GM21619 (cell line): Measurements from ENCODE around the gene UNC5A.

ENCODE experiments used
- ATAC-seq: cut with Tn5 transposase; IDR thresholded peaks from one replicate; pipeline ENCODE4 v1.9.1; 2021; ENCODE audit not compliant: unreplicated experiment

Gene UNC5A

GRCh38 chr5:176810081-176810597, at the start of gene UNC5A:
TSS of gene UNC5A (plus strand) at chr5:176810559. CDS start at chr5:176810751, 192 bp downstream.
- ATAC-seq: no peak

DNA sequence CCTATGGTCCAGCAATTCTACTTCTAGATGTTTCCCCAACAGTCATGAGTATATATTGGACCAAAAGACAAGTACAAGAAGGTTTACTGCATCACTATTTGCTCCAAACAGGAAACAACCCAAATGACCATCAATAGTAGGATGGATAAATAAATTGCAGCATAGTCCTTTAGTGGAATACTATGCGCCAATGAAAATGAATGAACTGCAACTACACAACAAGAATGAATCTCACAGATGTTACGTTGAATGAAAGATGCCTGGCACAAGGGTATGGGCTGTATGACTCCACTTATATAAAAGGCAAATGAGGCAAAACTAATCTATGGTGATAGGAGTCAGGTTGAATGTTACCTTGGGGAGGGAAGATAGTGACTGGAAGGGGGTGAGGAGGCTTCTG, 48.6 kb upstream of the UNC5A start:
- no peak for ATAC-seq

DNA sequence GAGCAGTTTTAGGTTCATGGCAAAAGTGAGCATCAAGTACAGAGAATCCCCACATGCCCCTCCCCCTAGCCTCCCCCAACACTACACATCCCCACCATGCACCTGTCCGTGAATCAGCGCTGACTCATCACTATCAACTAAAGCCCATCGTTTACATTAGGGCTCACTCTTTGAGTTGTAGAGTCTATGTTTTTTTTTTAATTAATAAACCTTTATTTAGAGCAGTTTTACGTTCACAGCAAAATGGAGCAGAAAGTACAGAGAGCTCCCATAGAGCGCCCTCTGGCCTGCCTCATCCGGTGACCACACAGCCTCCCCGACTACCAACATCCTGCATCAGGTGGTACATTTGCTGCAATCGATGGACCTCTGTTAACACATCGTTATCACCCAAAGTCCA, 47.9 kb upstream of the UNC5A start:
- no peak for ATAC-seq

DNA sequence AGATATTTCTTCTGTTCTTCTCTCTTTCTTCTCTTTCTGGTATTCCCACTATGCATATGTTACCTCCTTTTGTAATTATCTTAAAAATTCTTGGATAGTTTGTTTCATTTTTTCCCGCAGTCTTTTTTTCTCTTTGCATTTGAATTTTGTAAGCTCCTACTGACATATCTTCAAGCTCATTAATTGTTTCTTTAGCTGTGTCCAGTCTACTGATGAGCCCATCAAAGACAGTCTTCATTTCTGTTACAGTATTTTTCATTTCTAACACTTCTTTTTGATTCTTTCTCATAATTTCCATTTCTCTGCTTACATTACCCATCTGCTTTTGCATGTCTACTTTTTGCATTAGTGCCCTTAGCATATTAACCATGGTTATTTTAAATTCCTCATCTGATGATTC, 44.7 kb upstream of the UNC5A start:
- ATAC-seq: no peak

DNA sequence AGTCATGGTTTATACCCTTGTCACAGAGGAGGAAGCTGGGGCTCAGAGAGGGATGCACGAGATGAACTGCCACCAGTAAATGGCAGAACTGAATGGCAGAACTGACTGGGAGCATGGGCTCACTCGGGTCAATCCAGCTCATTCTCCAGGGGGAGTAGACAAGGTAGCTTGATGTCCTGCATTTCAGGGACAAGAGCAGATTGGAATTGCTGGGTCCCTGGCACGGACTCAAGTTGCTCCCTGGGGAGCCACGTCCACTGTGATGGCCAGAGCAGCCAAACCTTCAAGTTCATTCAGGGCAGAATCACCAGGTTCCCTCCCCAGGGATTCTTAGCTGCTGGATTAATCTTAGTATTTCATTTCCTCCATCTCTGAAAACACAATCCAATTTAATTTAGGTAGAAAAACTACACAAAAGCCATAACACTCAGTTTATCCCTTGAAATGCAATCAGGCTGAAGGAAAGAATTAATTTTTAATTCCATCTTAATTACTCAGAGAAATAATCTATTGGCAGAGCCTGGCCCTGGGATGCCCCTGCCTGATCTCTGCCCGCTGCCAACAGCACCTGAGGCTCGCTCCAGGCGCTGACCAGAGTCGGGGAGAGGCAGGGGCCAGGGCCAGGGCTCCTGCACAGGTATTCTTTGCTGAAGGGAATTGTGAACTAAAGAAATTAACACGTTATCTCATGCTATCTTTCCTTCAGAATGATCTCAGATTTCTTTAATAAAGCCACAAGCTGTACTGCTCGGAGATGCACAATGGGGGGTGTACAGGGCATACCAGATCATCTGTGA, 42.0 kb upstream of the UNC5A start:
- no peak for ATAC-seq

- no peak for ATAC-seq
Measured at GRCh38 chr5:176769911-176770310, 40.4 kb upstream of the UNC5A start.

GRCh38 chr5:176770431-176770830, 39.9 kb upstream of the UNC5A start:
- ATAC-seq: no peak

DNA sequence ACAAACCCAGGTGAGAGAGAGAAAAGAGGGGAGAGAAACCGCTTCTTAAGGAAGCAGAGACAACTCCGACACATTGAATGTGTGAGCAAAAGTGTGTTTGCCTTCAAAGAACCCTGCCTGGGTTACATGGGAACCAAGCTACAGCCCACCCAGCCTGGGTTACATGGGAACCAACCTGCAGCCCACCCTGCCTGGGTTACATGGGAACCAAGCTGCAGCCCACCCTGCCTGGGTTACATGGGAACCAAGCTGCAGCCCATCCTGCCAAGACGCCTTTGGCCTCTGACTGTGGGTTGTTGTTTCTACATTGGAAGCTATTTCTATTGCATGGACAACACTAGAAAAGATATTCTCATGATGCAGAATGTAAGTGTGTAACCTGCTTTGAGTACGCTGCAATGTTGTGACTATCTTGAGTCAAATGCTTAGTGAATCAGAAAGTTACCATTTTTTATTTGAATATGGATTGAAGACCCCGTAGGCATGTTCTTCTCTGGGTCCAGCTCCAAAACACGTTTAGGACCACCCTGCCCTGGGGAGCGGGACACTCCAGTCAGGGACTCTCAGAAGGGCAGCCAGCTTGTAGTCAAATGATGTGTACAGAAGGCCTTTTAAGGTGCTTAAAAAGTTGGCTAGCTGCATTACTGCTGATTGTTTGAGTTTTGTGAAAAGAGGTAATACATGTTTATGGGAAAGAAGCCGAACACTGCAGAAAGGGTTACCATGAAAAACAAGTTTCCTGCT, 39.1 kb upstream of the UNC5A start:
- ATAC-seq: no peak

DNA sequence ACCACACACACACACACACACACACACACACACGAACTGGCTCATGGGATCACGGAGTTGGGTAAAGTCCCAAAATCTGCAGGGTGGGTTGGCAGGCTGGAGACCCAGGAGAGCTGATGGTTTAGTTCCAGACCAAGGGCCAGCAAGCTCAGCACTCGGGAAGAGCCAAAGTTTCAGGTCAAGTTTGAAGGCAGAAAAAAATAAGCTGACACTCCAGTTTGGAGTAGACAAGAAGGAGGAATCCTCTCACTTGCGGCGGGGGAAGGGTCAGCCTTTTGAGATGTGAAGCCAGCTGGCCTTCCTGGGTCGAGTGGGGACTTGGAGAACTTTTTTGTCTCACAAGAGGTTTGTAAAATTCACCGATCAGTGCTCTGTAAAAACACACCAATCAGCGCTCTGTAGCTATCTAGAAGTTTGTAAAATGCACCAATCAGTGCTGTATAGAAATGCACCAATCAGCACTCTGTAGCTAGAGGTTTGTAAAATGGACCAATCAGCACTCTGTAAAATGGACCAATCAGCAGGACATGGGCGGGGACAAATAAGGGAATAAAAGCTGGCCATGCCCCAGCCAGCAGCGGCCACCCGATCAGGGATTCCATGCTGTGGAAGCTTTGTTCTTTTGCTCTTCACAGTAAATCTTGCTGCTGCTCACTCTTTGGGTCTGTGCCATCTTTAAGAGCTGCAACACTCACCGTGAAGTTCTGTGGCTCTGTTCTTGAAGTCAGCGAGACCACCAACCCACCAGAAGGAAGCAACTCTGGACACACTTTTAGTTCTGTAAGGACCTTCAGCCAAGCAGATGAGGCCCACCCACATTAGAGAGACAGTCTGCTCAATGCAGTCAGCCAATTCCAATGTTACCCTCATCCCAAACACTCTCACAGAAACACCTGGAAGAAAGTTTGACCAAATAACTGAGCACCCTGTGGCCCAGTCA, 37.8 kb upstream of the UNC5A start:
- no peak for ATAC-seq

GRCh38 chr5:176773408-176774035, 36.8 kb upstream of the UNC5A start:
- no peak for ATAC-seq

DNA sequence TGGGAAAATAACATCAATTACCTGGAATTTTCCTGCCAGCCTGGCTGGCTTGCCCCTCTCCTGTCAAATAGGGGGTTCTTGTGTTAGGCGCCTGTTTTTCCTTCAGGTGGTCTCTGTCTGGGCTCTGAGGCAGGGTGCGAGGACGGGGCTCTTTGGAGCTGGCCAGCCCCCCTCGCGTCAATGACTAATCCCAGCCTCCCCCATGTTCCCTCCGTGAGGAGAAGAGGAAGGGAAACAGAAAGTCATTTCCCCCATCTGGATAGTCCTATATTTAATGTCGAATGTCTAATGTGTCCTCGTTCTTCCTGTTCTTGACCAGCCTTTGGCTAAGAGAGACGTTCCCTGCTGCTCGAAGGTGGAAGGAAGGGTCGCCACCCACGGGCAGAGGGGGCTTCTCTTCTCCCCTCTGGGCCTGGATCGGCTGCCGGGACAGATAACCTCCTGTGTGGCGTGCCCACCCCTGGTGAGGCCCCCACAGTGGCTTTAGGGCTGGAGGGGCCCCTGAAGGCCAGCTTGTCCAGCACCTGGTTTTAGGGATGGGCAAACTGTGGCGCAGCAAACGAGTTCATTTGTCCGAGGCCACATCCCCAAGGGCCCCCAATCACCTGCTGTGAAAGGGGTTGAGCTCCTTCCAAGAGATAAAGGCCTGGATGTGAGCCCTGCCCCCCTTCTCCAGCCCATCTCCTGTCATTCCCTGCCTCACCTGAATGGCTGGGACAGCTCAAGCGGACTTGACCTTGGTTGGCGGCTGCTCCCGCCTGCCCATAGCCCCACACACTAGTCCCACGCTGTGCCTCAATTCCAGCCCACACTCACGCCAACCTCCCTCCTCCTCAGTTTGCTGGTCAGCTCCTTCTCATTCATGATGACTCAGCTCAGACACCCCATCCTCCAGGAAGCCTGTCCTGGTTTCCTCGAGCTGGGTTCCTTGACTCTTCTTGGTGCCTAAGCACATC, 35.9 kb upstream of the UNC5A start:
- no peak for ATAC-seq

DNA sequence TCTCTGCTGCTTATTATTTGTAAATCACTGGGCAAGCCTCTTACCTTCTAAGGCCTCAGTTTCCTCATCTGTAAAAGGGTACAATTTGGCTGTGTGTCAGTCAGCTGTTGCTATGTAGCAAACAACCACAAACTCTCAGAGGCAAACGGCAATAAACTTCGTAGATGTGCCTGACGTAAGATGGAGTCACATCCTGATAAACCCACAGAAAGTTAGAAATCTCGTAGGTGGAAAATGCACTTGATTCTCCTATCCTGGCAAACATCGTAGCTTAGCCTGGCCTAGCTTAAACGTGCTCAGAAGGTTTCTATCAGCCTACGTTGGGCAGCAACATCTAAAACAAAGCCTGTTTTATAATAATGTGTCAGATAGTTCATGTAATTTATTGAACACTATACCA, 35.0 kb upstream of the UNC5A start:
- no peak for ATAC-seq

DNA sequence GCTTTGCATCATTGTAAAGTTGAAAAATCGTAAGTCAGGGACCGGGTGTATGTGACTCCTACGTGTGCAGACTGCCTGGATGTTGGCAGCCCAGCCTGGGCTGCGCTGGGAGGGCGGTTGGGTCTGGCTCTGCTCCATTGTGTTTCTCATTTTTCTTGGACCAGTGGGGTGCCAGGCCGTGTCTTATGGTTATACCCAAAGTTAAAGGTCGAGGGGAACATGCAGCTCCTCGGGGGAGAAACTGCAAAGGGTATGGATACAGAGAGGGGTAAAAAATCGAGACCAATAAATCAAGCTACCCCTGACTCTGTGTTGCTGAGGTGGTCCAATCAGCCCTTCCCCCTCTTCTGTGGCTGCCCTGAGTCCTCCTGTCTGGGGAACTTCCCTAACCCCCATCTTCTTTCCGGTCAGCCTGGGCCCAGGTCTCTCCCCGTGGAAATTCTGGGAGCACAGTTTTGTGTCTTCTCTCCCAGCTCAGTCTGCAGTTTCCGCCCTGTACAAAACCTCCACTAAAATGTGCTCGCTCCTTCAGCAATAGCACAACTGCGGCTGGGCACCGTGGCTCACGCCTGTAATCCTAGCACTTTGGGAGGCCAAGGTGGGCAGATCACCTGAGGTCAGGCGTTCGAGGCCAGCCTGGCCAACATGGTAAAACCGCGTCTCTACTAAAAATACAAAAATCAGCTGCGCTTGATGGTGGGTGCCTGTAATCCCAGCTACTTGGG, 34.1 kb upstream of the UNC5A start:
- ATAC-seq: no peak

GRCh38 chr5:176776916-176777315, 33.4 kb upstream of the UNC5A start:
- no peak for ATAC-seq

- ATAC-seq: no peak
Measured at GRCh38 chr5:176778921-176779465, 31.4 kb upstream of the UNC5A start.

- no peak for ATAC-seq
Measured at GRCh38 chr5:176779537-176779936, 30.8 kb upstream of the UNC5A start.

DNA sequence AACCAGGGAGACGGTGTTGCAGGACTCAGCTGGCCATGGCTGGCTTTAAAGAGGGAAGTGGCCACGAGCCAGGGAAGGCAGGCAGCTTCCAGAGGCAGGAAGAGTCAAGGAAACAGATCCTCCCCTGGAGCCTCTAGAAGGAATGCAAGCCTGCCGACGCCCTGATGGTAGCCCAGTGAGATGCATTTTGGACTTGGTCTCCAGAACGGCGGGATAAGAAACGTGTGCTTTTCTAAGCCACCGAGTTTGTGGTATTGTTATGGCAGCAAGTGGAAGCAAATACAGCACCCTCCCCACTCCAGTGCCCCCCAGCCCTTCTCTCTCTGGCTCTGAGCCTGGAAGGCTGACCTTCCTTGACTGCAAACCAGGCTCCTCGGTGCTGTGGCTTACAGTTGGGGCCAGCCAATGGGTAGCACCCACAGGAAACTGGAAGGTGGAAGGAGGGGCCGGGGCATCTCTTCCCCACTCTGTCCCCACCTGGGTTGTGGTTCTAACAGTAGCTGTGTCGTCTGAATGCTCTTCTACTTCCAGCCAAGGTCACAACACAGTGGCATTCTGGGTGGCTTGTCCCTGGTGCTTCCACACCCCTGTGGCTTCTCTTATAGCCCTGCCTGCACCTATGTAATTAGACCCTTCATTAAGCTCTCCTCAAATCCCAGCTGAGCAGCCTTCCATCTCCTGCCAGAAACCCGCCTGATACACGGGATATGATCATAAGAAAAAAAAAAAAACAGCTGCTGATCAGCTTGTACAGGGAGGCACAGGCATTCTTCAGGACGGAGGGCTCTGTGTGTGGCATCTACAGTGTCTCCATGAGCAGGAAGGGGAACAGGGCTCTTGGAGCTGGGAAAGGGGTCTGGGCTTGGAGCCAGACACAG, 29.9 kb upstream of the UNC5A start:
- ATAC-seq: no peak

GRCh38 chr5:176781054-176781375, 29.3 kb upstream of the UNC5A start:
- no peak for ATAC-seq
